GM12872 (cell line): ENCODE results near the gene RNF157.

Source experiments
- TF ChIP-seq, protein P1 (sequence below): IDR thresholded peaks from 3 replicates; pipeline ENCODE4 v1.5.1; 2011; ENCODE audit warnings: low read depth, mild to moderate bottlenecking, low read length, moderate library complexity; ENCODE audit not compliant: insufficient read depth

The RNF157 gene

DNA sequence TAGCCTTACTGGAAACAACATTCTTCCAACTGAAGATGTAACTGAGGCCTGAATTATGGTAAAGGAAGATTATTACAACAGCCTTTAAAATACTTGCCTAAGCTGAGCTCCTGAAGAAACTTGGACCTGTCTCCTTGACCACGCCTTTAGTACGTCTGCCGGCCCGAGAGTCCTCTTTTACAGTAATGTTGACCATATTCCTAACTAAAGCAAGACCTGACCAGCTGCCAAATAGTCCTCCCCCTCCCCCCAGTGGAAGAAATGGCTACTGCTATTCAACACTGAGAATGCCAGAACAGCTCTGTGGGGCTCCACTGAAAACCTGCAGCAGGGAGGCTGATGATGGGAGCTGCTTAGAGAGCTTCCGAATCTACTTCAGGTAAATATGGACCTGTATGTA is 86.7 kb downstream of the RNF157 start:
- TF ChIP-seq, protein P1, sequence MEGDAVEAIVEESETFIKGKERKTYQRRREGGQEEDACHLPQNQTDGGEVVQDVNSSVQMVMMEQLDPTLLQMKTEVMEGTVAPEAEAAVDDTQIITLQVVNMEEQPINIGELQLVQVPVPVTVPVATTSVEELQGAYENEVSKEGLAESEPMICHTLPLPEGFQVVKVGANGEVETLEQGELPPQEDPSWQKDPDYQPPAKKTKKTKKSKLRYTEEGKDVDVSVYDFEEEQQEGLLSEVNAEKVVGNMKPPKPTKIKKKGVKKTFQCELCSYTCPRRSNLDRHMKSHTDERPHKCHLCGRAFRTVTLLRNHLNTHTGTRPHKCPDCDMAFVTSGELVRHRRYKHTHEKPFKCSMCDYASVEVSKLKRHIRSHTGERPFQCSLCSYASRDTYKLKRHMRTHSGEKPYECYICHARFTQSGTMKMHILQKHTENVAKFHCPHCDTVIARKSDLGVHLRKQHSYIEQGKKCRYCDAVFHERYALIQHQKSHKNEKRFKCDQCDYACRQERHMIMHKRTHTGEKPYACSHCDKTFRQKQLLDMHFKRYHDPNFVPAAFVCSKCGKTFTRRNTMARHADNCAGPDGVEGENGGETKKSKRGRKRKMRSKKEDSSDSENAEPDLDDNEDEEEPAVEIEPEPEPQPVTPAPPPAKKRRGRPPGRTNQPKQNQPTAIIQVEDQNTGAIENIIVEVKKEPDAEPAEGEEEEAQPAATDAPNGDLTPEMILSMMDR, result no peak

DNA sequence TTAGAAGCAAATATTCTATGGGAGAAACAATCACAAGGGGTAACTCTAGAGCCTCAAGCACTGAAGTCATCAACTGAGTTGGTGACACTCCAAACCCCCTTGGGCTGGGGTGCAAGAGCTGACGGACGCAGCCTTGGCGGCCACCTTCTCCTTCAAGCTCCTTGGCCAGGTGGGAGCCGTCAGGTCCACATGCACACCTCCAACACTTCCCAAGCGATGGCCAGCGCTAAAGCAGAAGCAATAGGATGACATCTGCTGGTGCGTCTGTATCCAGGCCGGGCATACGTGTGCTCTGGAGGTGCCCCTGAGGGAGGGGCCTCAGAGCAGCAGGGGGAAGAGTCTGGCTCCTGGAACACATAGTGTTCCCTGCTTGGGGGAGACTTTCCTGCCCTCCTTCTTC is 87.1 kb downstream of the RNF157 start:
- TF ChIP-seq, protein P1, result no peak

DNA sequence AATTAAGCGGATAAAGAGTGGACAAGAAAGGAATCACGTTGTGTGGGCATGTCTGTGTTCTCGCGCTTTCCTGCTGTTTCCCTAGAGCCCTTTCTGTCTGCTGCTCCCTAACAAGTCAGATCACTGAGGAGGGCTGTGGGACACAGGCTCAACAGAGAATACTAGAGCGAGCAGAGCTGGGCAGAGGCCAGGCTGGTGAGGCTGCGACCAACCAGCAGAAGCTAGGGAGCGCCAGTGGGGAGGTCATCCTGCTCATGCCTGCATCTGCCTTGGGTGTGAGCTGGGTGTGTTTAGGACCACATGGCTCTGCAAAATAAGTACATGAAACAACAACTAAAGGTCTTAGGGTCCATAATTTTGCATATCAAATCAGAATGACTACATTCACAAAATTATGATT is 87.7 kb downstream of the RNF157 start:
- TF ChIP-seq, protein P1, result no peak

DNA sequence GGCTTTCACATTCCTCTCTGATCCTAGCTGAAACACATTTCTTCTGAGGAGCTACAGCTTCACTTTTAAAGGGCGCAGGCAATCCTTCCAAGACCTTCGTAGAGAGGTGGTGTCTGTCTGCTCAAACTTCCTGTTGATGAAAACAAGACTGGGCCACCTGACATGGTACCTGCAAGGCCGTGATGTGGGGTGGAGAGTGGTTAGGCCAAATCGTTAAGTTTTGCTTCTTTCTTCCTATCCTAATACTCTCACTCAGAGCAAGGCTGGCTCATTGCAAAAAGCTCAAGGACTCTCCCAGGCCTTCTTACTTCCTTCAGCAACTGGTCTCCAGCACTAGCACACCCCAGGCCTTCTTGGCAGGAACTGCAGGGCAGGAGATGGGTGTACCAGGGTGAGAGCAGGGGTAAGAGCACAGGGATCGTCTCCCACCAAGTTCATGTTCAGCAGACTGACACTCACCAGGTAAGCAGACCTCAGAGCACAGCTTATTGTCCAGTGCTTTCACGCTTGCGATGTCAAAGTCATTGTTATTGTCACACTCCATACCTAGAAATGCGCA is 88.3 kb downstream of the RNF157 start:
- TF ChIP-seq, protein P1, result no peak

DNA sequence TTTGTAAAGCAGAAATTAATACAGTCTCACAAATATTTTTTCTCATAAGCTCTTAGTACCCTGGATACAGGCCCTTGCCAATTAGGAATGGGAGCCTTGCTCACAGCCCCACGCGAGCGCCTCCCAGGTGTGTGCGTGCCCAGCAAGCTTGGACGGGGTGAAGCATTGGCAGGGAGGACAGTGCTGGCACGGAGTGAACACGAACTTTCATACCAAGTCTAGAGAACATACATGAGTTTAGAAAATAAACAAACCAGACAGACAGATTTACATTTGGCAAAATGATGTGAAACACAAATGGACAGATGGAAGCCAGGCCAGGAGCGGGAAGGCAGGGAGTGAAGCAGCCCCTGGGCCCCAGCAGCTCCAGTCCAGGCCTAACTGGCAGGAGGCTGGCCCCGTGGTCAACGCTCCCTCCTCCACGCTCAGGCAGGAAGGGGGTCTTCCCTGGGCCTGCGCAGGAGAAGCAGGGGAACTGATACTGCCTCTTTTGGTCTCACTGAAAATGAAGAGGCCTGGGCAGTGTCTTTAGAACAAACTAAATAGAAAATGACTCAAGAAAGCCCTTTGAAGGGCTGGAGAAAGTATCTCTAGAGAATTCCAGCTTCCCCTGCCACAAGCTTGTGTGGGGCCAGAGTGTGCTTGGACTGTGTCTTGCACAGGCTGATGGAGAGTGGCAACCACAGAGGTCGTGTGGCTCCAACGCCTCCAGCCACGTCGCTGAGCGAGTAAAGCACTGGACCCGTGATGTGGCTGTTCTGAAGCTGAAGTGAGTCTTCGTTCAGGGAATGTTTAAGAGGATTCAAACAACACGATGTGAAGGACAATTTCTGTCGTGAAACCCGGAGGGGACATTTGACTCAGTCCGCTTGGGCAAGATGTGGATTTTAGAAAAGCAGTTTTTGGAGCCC is 89.3 kb downstream of the RNF157 start:
- TF ChIP-seq, protein P1, result no peak

DNA sequence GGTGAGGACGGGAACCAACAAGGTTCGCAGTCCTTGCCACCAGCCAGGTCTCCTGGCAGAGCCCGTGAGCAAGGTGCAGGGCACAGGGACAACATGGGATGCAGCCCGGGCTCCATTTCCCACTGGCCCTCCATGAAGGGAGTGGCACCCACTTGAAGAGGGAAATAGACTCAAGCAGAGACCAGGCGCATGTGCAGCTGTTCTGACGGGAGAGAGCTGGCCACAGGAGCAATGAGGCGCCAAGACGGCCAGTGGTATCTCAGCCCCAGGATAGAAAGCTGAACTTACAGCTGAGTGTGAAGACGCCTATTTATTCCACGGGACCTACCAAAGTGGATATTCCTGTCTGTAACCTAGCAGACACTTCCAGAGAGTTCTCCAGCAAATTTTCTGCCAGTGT is 91.1 kb downstream of the RNF157 start:
- TF ChIP-seq, protein P1, result no peak

DNA sequence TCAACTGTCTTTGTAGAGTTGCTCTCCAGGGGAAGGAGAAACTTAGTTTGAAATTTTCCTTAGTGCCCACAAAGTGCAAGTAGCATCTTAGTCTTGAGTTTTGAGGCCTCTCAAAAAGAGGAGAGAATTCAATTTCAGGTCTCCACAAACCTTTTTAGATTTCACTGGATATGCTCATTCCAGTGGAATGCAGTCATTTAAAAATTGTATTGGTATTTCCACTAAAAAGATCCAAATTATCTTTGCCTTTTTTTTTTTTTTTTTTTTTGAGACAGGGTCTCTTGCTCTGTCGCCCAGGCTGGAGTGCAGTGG is 92.3 kb downstream of the RNF157 start:
- TF ChIP-seq, protein P1, result no peak
